GM19455 (cell line): Measurements from ENCODE around the gene TACO1.

ENCODE experiments used
- ATAC-seq: cut with Tn5 transposase; IDR thresholded peaks from one replicate; pipeline ENCODE4 v1.9.1; 2021; ENCODE audit not compliant: unreplicated experiment

Gene TACO1

DNA sequence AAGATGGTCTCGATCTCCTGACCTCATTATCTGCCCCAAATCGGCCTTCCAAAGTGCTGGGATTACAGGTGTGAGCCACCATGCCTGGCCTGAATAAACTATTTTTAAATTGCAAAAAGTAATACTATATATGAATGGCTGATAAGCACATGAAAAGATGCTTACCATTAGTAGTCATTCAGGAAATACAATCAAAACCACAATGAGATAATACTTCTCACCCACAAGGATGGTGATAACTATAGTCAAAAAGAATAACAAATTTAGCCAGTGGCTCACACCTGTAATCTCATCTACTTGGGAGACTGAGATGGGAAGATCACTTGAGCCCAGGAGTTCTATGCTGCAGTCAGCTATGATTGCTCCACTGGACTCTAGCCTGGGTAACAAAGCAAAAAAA lies 2.4 kb upstream of the TACO1 start:
- ATAC-seq = no peak

DNA sequence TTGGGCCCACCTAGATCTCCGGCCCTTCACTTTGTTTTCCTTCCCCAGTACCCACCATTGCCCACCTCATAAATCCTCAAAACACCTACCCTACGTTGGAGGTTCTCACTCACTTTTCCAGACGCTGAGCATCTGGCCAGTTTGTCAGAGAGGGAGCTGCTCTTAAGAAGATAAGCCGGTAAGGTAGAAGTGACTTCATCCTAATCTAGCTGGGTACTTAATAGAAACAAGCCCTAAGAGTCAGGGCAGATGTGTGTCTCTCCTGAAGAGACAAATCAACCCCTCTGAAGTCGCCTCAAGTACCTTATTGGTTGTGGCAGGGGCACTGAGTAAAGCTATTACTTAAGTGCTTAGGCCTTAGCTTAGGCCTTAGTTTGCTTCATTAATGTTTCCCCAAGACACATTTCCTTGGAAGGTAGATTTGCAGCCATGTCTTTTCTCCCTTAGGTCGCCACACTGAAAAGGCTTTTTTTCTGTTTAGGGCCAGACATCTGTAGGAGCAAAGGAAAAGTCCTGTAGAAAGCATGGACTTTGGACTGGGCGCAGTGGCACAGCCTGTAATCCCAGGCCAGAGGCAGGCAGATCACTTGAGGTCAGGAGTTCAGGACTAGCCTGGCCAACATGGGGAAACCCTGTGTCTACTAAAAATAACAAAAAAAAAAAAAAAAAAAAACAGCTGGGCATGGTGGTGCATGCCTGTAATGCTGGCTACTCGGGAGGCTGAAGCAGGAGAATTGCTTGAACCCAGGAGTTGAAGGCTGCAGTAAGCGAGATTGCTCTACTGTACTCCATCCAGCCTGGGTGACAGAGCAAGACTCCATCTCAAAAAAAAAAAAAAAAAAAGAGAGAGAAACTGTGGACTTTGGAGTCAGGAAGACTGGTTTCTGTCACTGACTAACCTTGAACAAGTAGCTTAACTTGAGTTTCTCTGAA lies 1.0 kb downstream of the TACO1 start:
- ATAC-seq = no peak

DNA sequence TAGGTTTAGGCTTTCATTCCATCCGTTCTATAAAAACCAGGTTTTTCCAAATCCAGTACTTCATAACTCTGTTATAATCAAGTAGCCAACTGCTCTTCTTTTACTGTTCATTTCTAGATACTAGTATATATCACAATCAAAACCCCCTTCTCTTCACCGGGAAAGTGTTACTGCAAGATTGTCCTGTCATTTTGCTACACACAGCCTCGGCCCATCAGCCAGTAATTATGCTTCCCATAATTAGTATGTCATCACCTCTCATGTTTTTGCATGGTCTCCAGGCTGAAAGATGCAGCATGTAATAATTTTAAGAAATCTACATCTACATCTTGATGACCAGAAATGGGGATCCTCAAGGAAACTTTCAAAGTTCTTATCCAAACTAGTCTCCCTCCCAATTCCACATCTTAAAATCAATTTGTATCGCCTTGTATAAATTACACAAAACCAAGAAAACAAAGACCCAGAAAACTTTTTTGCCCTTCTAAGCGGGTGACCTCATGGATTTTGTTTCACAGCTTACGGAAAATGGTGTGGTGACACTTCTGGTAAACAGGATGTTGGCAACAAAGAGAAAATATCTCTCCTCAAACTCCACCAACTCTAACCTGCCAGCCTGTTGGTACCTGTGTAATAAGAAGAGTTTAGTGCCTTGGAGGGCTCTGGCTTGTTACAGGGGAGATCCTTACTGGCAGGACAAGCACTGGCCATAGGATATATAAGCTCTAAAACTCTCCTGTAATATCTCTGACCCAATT lies 9.3 kb downstream of the TACO1 start:
- ATAC-seq = no peak

DNA sequence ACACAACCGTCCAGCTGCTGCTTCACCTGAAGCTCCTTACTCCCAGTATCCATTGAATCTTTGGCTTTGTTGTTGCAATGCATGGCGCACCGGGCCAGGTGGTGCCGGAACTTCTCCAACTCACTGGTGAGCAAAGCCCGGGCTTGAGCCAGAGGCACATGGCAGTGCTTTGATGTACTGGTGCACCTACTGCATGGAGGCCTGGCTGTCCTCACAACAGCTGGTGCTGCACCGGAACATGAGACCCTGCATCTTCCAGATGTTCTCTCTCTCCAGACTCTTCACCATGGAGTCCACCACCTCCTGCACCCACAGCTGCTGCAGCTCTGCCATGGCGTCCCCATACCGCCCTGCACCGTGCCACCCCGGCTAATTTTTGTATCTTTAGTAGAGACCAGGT lies 10.2 kb downstream of the TACO1 start:
- ATAC-seq = no peak

DNA sequence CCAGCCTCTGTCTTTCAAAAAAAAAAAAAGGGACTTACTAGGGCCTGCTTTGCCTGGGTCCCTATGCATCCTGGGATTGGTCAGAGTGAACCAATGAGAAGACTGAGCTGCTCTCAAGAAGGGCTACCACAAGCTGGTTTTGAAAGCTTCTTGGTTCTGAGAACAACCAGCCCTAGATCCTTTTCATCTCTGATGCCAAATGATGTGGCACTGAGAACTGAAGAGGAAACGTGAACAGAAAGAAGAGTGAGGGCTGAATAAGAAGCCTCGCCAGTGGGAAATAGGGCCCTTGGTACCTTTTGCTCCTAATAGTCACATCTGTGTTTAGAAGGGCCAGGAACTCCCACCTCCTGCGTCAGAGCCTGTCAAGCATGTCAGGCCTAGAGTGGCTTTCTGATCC lies 10.7 kb downstream of the TACO1 start:
- ATAC-seq = no peak

DNA sequence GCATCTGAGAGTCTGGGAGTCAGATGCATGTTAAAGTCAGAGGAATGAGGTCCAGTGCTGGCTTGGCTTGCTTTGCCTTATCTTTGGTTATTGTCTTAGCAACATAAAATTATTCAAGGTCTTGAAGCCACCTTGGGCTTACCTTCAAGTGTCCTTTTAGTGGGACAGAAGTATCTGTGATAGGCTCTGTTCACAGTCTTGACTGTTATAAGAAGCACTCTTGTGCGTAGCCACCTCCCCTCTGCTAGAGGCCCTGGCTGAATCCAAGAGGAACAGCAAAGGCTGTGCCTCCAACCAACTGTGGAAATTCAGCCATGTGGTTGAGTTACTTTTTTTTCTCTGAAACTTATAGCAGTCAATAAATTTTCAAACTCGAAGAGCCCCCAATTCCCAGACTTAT lies 13.0 kb downstream of the TACO1 start:
- ATAC-seq = no peak

DNA sequence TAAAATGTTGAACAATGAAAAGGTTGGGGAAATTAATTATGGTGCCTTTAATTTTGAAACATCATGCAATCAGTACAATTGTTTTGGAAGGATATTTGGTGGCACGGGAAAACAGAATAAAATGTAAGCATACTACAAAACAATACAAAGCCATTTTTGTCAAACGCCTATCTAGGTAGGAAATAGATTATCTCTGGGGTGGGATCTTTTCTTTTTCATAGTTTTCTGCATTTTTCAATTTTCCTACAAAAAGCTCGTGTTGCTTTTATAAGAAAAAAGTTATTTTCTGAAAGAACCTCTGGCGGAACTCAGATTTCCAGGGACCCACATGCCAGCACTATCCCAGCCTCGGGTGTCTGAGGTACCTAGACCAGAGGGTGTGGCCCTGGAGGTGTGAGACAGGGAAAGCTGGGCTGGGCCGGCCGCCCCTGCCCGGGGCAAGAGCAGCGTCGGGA lies 20.6 kb downstream of the TACO1 start:
- ATAC-seq = no peak

DNA sequence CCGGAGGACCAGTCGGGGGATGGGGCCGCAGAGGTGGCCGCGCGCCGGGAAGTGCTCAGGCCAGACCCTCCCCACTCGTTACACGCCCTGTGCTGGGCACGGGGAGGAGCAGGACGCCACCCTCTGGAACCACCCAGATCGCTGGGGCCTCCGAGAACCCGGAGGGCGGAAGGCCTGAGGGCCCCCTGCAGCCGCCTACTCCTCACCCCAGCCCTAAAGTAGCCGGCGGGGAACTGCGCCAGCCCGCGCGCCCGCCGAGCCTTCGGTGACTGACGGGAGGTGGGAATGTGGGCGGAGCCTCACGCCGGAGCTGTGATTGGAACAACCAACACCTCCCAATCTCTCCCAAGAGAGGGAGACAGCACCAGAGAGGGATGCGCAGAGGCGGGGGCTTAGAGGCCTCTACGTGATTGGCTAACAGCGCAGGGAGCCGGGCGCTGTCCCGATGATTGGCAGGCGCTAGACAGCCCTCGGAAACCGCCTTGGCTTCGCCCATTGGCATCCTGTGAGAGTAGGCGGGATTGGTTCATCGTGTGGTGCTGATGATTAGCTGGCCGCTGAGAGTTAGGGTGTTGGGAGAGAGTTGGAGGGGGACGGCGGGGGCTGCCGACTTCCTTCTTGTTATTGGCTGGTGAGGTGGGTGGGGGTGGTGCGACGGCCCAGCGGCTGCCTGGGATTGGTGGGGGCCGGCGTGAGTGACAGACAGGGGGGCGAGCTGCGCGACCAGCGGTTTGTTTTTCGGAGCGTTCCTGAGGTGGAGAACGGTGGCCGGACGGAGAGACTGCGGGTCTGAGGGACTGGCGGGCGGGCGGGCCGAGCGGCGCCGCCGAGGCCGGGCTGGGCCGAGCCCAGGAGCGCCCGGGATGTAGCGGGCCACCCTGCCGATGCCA lies 21.2 kb downstream of the TACO1 start, which contains the start of gene MAP3K3:
MAP3K3 (plus strand) TSS at position 734 of the 890 bp plus-strand sequence. CDS start 343 bp downstream, outside the sequence.
- ATAC-seq = peak; percentile 85

DNA sequence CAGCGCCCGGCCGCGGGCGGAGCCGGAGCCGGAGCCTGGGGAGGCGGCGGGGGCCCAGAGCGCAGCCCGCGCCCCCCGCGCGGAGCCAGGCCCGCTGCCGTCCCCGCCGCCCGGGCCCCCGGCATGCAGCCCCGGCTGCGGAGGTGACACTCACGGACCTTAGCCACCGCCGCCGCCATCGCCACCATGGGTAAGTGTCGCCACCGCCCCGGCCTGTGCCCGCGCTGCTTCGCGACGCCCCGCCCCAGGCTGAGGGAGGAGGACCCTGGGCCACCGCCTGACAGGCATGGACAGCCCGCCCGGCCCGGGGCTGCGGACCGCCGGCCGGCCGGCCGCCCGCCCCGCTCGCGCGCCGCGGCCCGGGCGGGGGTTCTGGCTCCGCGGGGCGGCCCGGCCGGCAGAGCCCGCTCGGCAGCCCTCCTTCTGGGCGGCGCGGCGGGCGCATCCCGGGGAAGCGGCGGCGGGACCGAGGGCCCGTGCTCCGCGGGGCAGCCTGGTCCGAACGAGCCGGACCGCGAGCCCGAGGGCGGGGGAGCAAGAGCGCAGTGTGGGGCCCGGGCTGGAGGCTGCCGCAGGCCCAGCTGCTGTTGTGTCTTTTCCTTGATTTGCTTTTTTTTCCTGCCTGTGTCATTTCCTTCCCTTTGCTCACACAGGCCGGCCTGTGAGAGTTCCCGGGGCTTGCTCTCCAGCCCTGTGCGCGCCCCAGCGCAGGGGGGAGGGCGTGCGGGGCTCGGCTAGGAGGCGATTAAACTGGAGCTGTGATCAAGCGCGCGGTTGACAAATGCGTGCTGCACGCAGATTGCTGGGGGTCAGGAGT lies 22.1 kb downstream of the TACO1 start:
- peak; percentile 42 for ATAC-seq

DNA sequence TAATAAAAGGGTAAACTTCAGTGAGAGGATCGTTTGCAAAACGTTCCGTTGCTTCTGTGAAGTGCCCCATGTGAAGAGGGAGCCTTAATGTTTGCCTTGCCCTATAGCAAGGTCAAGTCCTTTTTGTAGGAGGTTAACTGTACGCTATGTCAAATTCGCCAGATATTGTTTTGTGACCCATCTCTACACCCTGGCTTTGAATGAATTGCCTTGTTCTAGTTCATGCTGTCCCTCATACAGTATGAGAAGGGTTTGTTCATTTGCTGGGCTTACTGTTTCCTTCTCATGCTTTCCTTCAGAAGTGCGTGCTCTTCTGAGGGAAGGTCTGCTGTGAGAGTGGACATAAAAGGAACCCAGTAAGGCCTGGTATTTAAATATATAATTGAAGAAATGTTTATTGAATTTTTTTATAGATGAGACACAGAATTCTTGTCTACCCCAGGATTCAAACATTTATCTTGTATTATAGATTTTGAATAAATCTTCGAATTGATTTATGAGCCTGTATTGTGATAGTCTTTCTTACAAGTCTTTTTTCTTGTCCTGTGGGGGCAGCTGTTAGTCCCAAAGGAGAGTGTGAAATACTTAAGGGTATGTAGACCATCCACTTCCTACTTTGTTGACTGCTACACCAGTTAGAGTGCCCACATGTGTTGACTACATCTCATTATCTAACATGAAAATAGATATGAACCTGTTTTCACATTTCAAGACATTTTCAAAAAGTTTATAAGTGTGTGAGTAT lies 23.3 kb downstream of the TACO1 start:
- no peak for ATAC-seq

DNA sequence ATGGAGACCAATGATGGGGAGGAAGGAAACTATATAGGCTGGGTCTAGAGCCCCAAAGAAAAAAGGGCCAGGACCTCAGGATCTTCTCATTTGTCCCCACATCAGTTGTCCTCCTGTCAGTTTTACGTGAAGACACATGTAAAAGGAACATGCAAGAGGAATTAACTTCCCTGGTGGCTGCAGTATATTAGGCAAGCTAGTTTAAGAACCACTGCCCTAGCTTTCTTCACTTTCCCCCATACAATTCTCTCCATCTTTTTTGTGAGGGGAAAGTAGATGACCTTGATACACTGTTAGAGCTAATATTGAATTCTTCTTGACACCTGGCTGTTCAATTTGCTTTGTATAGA lies 23.8 kb downstream of the TACO1 start:
- no peak for ATAC-seq

DNA sequence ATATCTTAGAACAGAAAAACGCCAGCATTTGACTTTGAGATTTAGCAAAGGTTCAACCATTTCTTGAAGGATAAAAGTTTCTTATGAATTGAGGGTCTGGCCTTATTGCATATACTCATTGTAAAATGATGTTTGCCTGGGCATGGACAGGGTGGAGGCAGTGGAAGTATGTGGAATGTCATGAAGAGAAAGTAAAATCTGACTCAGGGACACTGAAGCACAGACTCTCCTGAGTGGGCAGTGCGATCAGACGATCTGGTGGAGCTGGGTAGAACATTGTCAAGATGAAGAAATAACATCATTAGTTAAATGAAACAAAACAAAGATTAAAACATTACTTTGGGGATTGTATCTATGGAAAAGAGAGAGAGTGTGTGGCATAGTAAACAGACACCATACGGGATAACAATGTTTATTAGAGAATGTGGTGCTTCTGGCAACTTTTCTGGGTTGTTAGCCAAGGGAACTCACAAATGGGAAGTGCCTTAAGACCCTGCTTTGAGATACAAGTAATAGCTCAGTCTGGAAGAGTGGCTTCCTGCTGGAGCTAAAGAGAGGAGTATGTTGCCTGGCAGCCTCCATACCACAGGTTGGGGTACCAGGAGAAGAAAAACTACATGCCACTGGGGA lies 26.0 kb downstream of the TACO1 start:
- no peak for ATAC-seq

DNA sequence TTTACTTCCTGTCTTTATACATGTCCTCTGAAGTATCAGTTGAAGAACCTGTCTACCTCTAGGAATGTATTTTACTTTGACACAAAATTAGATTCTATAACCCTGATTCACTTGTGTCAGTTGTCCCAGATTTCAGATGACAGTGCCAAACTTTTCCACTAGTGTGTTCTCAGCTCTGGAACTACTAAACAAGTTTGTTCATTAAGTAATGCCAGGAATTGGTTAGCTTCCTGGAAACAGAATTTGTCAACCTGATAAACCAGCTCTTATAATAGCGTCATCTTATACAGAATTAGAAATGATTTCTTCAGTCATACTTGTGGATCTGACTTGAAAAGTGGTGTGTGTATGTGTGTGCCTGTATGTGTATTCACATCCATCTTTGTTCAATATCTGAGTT lies 28.9 kb downstream of the TACO1 start:
- no peak for ATAC-seq

DNA sequence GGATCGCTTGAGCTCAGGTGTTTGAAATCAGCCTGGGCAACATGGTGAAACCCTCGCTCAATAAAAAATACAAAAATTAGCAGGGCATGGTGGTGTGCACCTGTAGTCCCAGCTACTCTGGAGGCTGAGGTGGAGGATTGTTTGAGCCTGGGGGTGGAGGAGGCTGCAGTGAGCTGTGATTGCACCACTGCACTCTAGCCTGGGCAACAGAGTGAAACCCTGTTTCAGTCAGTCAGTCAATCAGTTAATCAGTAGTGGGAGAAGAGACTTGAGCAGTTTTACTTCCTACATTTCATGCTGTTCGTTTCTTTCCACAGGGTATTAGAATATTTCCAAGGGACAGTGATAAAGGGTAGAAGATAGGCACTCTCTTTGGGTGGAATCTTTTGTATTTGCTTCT lies 30.4 kb downstream of the TACO1 start:
- no peak for ATAC-seq

DNA sequence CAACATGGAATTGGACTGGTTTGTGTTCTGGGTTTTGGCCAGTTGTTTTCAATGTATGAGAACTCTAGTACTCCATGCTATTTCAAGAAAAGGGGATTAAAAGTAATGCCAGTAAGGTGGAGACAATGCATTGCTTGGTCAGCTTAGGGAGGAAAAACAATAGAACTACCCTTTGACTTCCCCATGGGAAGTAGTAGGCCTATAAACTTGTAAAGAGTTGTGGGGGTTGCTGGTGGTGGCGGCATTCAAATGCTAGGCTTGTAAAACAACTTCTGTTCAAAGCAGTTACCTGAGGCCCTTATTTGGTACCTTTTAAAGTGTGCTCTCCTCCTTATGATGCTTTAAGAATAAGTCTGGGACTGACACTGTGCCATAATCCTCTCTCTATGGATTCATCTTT lies 30.9 kb downstream of the TACO1 start:
- no peak for ATAC-seq

DNA sequence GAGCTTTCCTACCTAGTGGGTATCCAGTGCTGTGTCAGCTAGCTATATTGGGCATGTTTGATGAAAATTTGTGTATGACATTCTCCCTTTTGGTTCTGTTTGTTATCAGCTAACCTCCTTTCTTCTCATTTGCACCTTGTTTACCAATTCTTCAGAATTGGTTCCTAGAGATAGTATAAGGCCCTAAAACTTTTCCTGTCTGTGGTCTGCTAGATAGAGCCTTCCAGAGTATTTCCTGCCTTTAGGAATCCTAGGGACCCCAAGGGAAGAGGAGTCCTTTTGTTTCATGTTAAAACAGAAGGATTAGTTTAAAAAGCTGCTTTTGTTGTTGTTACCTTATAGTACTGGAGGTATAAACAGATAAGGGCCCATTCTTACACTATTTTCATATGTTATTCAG lies 33.0 kb downstream of the TACO1 start:
- ATAC-seq = no peak

DNA sequence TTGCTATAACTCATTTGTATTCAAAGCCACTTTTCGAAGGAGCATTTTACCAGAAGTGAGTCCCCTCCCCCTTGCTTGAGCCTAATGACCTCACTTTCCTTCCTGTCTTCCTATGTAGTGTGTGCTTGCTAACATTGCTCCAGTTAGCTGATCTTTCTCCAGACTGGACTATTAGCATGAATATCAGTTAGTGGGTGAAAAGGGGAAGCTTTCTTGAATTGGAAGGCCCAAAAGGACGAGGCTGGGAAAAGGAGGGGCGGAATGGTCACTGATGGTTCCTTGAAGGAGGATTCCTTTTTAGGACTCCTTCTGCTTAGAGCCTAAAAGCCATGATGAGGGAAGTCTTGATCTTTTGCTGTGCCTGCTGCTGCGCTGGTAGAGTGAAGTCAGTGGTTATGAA lies 33.5 kb downstream of the TACO1 start:
- ATAC-seq = no peak

DNA sequence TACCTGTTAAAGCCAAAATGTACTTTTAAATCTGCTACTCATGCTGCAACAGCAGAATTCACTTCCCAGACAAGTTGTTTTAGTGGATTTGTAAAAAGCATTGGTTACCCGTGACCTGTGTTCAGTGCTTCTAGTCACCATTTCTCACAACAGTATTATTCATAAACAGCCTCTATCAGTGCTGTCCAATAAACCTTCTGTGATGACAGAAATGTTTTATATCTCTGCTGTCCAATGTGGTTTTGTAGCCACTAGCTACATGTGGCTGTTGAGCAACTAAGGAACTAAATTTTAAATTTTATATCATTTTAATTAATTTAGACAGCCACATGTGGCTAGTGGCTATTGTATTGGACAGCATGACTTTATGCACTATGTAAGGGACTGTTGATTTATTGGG lies 34.1 kb downstream of the TACO1 start:
- ATAC-seq = no peak

DNA sequence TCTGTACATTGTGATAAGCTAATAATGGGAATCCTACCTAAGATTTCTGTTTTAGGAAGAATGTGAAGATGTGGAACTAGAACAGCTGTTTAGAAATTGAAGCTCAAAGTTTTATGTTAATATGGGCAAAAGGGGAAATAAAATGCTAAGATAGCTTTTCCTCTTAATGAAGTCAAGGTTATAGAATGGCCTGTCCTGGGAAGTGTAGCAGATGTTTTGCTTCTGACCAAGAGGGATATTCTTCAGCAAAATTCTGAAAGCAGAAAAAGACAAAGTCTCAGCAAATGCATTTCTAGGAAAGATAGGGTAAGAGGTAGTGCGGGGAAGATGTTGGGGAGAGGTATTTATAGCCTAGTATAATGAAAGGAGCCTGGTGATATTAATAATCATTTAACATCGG lies 34.6 kb downstream of the TACO1 start:
- no peak for ATAC-seq
